Uterus (tissue), 2 donors: ENCODE results near the gene INPP4A.

Source experiments
- CTCF ChIP-seq, 4 experiments: fragments of 200-600 bp in 2 of 4; fragments of 450-650 bp in 2 of 4; sonication (generic) in 2 of 4; IDR thresholded peaks; one replicate each; pipeline ENCODE4 v1.5.1; 2016 to 2019; ENCODE audit warnings: antibody characterized with exemption in 4 of 4, mild to moderate bottlenecking in 2 of 4, moderate library complexity in 1 of 4
- POLR2A ChIP-seq, 2 donors: fragments of 450-650 bp; IDR thresholded peaks; one replicate each; pipeline ENCODE4 v1.6.1; 2016; ENCODE audit warnings: antibody characterized with exemption in 2 of 2, mild to moderate bottlenecking in 1 of 2, moderate library complexity in 1 of 2

GRCh38 chr2:98632351-98632750, 187.7 kb downstream of the INPP4A start:
- TF ChIP-seq CTCF (IDR thresholded peaks at IDR 0.05) (no peak), POLR2A (IDR thresholded peaks at IDR 0.05) (no peak)
